Jurkat, Clone E6-1 (cell line): ENCODE data around the gene EHD4. TPM values are rescaled to one million over a fixed set of nuclear protein-coding genes. Genes with fewer than 3 reads are reported as not detected.

Source experiments
- DNase-seq: peaks from one replicate; pipeline ENCODE4 v3.0.0-alpha.2; 2011; ENCODE audit warnings: low read depth, low spot score
- H3K4me3 ChIP-seq: 2 replicates; pipeline ENCODE4 v1.5.1; 2011; ENCODE audit warnings: mild to moderate bottlenecking, low read length, control low read depth, moderate library complexity
- polyA plus RNA-seq: library from polyadenylated mRNA; unstranded; fragments of >200 nt; gene quantifications from one replicate; pipeline ENCODE4 v1.2.1, GENCODE V29; 2012; ENCODE audit warnings: missing spikeins; ENCODE audit not compliant: insufficient read length, insufficient read depth

EHD4 gene
- polyA plus RNA-seq, result 8.3 TPM

GRCh38 chr15:41972253-41973242, at the start of gene EHD4:
EHD4 (minus strand) TSS chr15:41972557; CDS start chr15:41972494, 63 bp downstream.
- peak within 1 kb of the TSS; percentile 74 for H3K4me3 ChIP-seq
- peak; percentile 96 for DNase-seq

GRCh38 chr15:42021593-42021992, 49.2 kb upstream of the EHD4 start:
- DNase-seq, result no peak
- no peak overlapping the region for H3K4me3 ChIP-seq

GRCh38 chr15:42020713-42021273, 48.4 kb upstream of the EHD4 start, which contains the start of gene PLA2G4E:
PLA2G4E (minus strand) TSS chr15:42021042; CDS start chr15:42021030, 12 bp downstream.
- no peak within 1 kb of the TSS for H3K4me3 ChIP-seq
- DNase-seq, result no peak

- no peak for DNase-seq
- no peak overlapping the region for H3K4me3 ChIP-seq
Observed at GRCh38 chr15:42018306-42019224, 46.2 kb upstream of the EHD4 start.

GRCh38 chr15:42016971-42017370, 44.6 kb upstream of the EHD4 start:
- DNase-seq, result no peak
- H3K4me3 ChIP-seq, result no peak overlapping the region

- DNase-seq, result no peak
- no peak overlapping the region for H3K4me3 ChIP-seq
Observed at GRCh38 chr15:42014406-42014805, 42.0 kb upstream of the EHD4 start.

GRCh38 chr15:42012928-42013482, 40.6 kb upstream of the EHD4 start:
- H3K4me3 ChIP-seq, result no peak overlapping the region
- no peak for DNase-seq

GRCh38 chr15:42012241-42012640, 39.9 kb upstream of the EHD4 start:
- no peak for DNase-seq
- H3K4me3 ChIP-seq, result no peak overlapping the region

- DNase-seq, result no peak
- no peak overlapping the region for H3K4me3 ChIP-seq
Observed at GRCh38 chr15:42011074-42011473, 38.7 kb upstream of the EHD4 start.

GRCh38 chr15:42010434-42010833, 38.1 kb upstream of the EHD4 start:
- no peak overlapping the region for H3K4me3 ChIP-seq
- DNase-seq, result no peak

- no peak overlapping the region for H3K4me3 ChIP-seq
- no peak for DNase-seq
Observed at GRCh38 chr15:42009474-42009873, 37.1 kb upstream of the EHD4 start.

GRCh38 chr15:42009022-42009421, 36.7 kb upstream of the EHD4 start:
- no peak for DNase-seq
- no peak overlapping the region for H3K4me3 ChIP-seq

GRCh38 chr15:42007386-42007785, 35.0 kb upstream of the EHD4 start:
- DNase-seq, result no peak
- no peak overlapping the region for H3K4me3 ChIP-seq

GRCh38 chr15:42002333-42002732, 30.0 kb upstream of the EHD4 start:
- H3K4me3 ChIP-seq, result no peak overlapping the region
- DNase-seq, result no peak

- DNase-seq, result no peak
- H3K4me3 ChIP-seq, result no peak overlapping the region
Observed at GRCh38 chr15:42001236-42001635, 28.9 kb upstream of the EHD4 start.

- no peak for DNase-seq
- H3K4me3 ChIP-seq, result no peak overlapping the region
Observed at GRCh38 chr15:41999290-42000285, 27.2 kb upstream of the EHD4 start.

- no peak overlapping the region for H3K4me3 ChIP-seq
- DNase-seq, result no peak
Observed at GRCh38 chr15:41997845-41998244, 25.5 kb upstream of the EHD4 start.
